Mucosa of stomach (tissue), 1 donor: Measurements from ENCODE around the gene ARHGAP9.

Experiments
- H3K27me3 ChIP-seq: one replicate; pipeline ENCODE4 v1.7.0; 2013; ENCODE audit warnings: mild to moderate bottlenecking, low read length; ENCODE audit not compliant: control insufficient read depth, insufficient read depth
- H3K36me3 ChIP-seq: one replicate; pipeline ENCODE4 v1.7.0; 2013; ENCODE audit warnings: low read length; ENCODE audit not compliant: control insufficient read depth, insufficient read depth
- H3K4me1 ChIP-seq: one replicate; pipeline ENCODE4 v1.7.0; 2013; ENCODE audit warnings: mild to moderate bottlenecking, low read length; ENCODE audit not compliant: control insufficient read depth, insufficient read depth
- H3K4me3 ChIP-seq: one replicate; pipeline ENCODE4 v1.7.0; 2013; ENCODE audit warnings: low read length
- H3K9ac ChIP-seq: one replicate; pipeline ENCODE4 v1.7.0; 2013; ENCODE audit warnings: mild to moderate bottlenecking, low read length, moderate library complexity
- H3K9me3 ChIP-seq: one replicate; pipeline ENCODE4 v1.7.0; 2013; ENCODE audit warnings: mild to moderate bottlenecking, low read length, moderate library complexity; ENCODE audit not compliant: control insufficient read depth
- donor health status: Pancreatic carcinoma.

ARHGAP9 gene

DNA sequence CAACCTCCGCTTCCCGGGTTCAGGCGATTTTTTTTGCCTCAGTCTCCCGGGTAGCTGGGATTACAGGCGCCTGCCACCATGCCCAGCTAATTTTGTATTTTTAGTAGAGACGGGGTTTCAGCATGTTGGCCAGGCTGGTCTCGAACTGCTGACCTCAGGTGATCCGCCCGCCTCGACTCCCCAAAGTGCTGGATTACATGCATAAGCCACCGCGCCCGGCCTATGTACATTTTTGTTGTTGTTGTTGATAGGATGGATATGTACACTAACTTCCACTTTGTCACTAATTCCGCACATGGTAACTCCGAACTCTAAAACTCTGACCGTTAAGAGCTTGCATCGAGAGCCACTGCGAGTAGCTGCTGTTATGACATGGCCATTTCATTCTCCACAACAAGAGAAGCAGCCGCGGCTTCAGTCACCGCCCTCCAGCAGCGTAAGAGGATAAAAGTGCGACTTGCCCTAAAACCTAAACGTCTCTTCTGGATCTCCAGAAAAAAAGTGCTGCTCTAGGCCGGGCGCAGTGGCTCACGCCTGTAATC lies 7.5 kb upstream of the ARHGAP9 start:
- Histone ChIP-seq H3K9ac (no peak overlapping the region), H3K9me3 (no peaks in the 10 kb centered on the region), H3K4me3 (no peak overlapping the region), H3K4me1 (peaks cover 8% of the 10 kb centered on the region), H3K36me3 (peaks cover 3% of the 10 kb centered on the region), H3K27me3 (no peaks in the 10 kb centered on the region)

GRCh38 chr12:57485695-57486094 lies 6.0 kb upstream of the ARHGAP9 start:
- Histone ChIP-seq H3K27me3 (peaks cover 5% of the 10 kb centered on the region), H3K36me3 (peaks cover 3% of the 10 kb centered on the region), H3K4me3 (no peak overlapping the region), H3K9me3 (no peaks in the 10 kb centered on the region), H3K4me1 (peaks cover 8% of the 10 kb centered on the region), H3K9ac (no peak overlapping the region)

- peaks cover under 1% of the 10 kb centered on the region for H3K4me1 ChIP-seq
These were observed 3.8 kb upstream of the ARHGAP9 start for GRCh38 chr12:57483466-57483865.

GRCh38 chr12:57481671-57482070 lies 2.0 kb upstream of the ARHGAP9 start:
- H3K4me1 ChIP-seq, result no peaks in the 10 kb centered on the region
- peaks cover 26% of the 10 kb centered on the region for H3K27me3 ChIP-seq
- no peaks in the 10 kb centered on the region for H3K36me3 ChIP-seq
- H3K9me3 ChIP-seq, result no peaks in the 10 kb centered on the region
- no peak overlapping the region for H3K9ac ChIP-seq
- H3K4me3 ChIP-seq, result no peak overlapping the region

More at GRCh38 chr12:57483466-57483865, 3.8 kb upstream of the ARHGAP9 start:
- Histone ChIP-seq H3K36me3 (no peaks in the 10 kb centered on the region), H3K9ac (no peak overlapping the region), H3K27me3 (peaks cover 14% of the 10 kb centered on the region), H3K9me3 (no peaks in the 10 kb centered on the region), H3K4me3 (no peak overlapping the region)

GRCh38 chr12:57479043-57479375 lies 657 bp downstream of the ARHGAP9 start:
- peaks cover 53% of the 10 kb centered on the region for H3K27me3 ChIP-seq
- no peak overlapping the region for H3K4me3 ChIP-seq
- no peaks in the 10 kb centered on the region for H3K36me3 ChIP-seq
- peak overlapping the region; percentile 7 for H3K9ac ChIP-seq
- H3K9me3 ChIP-seq, result no peaks in the 10 kb centered on the region
- H3K4me1 ChIP-seq, result peaks cover 16% of the 10 kb centered on the region

- Histone ChIP-seq H3K9me3 (no peaks in the 10 kb centered on the region), H3K4me1 (peaks cover 16% of the 10 kb centered on the region), H3K9ac (peak overlapping the region; percentile 7), H3K4me3 (no peak overlapping the region), H3K36me3 (no peaks in the 10 kb centered on the region), H3K27me3 (peaks cover 60% of the 10 kb centered on the region)
These were observed 1.7 kb downstream of the ARHGAP9 start for GRCh38 chr12:57477710-57478681.

DNA sequence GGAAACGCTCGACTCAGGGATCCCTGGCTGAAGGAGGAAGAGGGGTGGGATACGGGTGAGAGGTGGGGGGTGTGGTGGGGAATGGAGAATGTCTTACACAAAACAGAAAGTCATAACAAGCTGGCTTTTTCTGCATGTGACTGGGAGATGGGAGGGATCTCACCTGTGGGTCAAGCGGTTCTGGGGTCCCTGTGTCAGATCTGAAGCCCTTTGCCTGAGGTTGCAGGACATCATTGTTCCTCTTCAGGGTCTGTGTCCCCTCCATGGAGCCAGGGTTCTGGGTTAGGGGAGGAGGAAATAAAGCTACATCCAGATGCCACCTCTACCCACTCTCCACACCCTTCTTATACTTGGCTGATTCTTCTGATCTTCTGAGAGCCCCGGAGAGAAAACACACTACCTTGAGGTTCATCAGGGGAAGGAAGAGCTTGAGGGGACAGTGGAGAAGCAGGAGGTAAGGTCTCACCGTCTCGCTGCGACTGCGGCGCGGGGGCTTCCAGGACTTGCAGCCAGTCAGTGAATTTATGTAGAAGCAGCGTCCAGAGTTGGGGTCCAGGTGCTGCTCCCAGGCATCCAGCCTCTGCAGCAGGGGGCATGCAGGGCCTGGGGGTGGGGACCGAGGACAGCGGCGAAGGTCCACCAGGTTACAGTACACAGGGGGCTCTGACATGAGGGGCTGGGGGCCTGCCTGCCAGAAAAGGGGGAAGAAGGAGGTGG lies 2.5 kb downstream of the ARHGAP9 start:
- Histone ChIP-seq H3K4me3 (no peak overlapping the region), H3K9me3 (no peaks in the 10 kb centered on the region), H3K9ac (peak overlapping the region; percentile 33), H3K4me1 (peaks cover 16% of the 10 kb centered on the region), H3K36me3 (no peaks in the 10 kb centered on the region), H3K27me3 (peaks cover 65% of the 10 kb centered on the region)

GRCh38 chr12:57476162-57476992 lies 3.3 kb downstream of the ARHGAP9 start:
- Histone ChIP-seq H3K36me3 (no peaks in the 10 kb centered on the region), H3K9ac (peak overlapping the region; percentile 33), H3K9me3 (no peaks in the 10 kb centered on the region), H3K27me3 (peaks cover 68% of the 10 kb centered on the region), H3K4me3 (no peak overlapping the region), H3K4me1 (peaks cover 22% of the 10 kb centered on the region)

DNA sequence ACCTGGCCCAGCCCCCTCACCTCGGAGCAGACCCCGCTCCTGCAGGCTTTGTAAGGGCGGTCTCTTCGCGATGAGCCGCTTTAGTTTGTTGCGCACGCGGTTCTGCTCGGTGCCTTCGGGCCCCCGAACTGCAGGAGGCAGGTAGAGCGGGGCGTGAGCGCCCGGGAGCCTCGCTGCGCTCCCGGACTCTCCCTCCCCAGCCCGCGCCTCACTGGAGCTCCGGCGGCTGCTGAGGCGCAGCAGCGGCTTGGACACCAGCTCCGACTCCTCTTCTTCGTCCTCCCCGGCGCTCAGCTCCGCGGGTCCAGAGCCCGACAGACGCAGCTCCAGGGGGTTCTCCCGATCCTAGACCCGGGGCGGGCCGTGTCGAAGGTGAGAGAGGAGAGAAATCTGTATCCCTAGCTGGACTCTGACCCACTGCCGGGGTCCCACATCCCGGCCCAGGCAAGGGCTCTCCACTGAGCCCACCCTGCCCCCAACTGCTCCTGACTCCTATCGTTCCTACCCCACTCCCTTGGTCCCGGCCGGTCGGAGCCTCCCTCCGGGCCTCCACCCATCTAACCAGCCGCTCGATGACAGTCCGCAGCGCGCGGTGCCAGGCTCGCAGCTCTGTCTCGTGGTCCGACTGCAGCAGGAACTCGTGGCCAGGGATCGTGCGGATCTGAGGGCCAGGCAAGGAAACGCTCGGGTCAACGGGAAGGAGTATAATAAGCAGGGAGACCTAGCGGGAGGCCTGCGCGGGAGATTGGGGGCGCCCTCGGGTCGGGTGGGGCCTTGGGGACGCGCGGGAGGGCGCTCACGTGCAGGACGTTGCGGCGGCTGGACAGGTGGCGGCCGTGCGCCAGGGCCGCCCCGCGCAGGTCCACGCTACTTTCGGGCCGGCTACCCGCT lies 4.2 kb downstream of the ARHGAP9 start:
- no peak overlapping the region for H3K9ac ChIP-seq
- peaks cover 68% of the 10 kb centered on the region for H3K27me3 ChIP-seq
- H3K9me3 ChIP-seq, result no peaks in the 10 kb centered on the region
- no peaks in the 10 kb centered on the region for H3K36me3 ChIP-seq
- peaks cover 28% of the 10 kb centered on the region for H3K4me1 ChIP-seq
- H3K4me3 ChIP-seq, result no peak overlapping the region

DNA sequence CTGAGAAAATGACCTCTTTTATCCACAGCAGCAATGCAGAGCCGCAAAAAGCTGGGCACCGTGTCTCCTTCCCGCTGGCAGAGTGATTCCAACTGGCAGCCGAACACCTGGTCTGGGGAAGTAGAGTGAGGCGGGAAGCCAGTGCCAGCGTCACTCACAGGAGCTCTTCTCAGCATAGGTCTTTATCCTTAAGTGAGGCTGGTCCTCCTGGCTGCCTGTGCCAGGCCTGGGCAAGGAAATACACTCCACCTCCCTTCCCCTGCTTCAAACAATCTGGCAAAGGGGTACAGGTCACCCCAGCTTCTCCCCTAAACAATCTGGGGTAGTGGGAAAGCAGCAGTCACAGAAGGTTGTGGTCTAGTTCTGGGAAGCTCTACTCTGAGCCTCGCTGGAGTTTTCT lies 4.8 kb downstream of the ARHGAP9 start:
- H3K9ac ChIP-seq, result no peak overlapping the region
- H3K36me3 ChIP-seq, result no peaks in the 10 kb centered on the region
- H3K9me3 ChIP-seq, result no peaks in the 10 kb centered on the region
- H3K4me3 ChIP-seq, result no peak overlapping the region
- H3K27me3 ChIP-seq, result peaks cover 68% of the 10 kb centered on the region
- H3K4me1 ChIP-seq, result peaks cover 28% of the 10 kb centered on the region

GRCh38 chr12:57474430-57474829 lies 5.2 kb downstream of the ARHGAP9 start:
- Histone ChIP-seq H3K4me3 (no peak overlapping the region), H3K27me3 (peaks cover 68% of the 10 kb centered on the region), H3K36me3 (no peaks in the 10 kb centered on the region), H3K9ac (no peak overlapping the region), H3K9me3 (no peaks in the 10 kb centered on the region), H3K4me1 (peaks cover 28% of the 10 kb centered on the region)
